Mucosa of gallbladder (tissue), 1 donor: ENCODE data around the gene XCL1. TPM values are rescaled to one million over a fixed set of nuclear protein-coding genes. Genes with fewer than 3 reads are reported as not detected.

Experiments used
- total RNA-seq: library from RNA; stranded (reverse); gene quantifications from one replicate; pipeline ENCODE4 v1.2.1, GENCODE V29; 2021
- donor health status: DM: no; HTN: no; CAD: no.

The XCL1 gene
- total RNA-seq, 1 donor from 2014 or later = 1.6 TPM

Other genes starting within 250 kb of the XCL1 start
- gene XCL2, start 32.6 kb upstream of the XCL1 start, total RNA-seq = not detected
- gene DPT, start 152.6 kb downstream of the XCL1 start, total RNA-seq = 30.7 TPM